ENCODE data around the gene FSCN2.
"Not testable (repeated sequence)": the region's sequence is repeated elsewhere in the genome, so short reads cannot be mapped to it uniquely, and the experiment has no call there.

DNA sequence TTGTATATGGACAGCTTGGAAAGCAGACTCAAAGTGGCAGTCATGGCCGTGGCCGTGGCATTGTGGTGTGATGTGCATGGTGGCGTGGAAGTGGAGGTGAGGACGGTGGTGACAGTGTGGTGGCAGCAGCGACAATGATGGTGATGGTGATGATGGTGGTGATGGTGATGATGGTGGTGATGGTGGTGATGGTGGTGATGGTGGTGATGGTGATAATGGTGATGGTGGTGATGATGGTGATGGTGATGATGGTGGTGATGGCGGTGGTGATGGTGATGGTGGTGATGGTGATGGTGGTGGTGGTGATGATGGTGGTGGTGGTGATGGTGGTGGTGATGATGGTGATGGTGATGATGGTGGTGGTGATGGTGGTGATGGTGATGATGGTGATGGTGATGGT, 2.8 kb downstream of the FSCN2 start:
- not testable (repeated sequence) for TF ChIP-seq CTCF (optimal IDR thresholded peaks at IDR 0.05 in 1 of 3, IDR thresholded peaks at IDR 0.05 in 1 of 3, conservative IDR thresholded peaks at IDR 0.05 in 1 of 3; ENCODE audit: extremely low read depth in 1 of 3, insufficient read depth in 2 of 3, low read length in 3 of 3); EZH2 (IDR thresholded peaks at IDR 0.05; ENCODE audit: low read length)
